PC-3 (cell line): Measurements from ENCODE around the gene SCGB1D4.
"Not testable (repeated sequence)": the region's sequence is repeated elsewhere in the genome, so short reads cannot be mapped to it uniquely, and the experiment has no call there.

Experiments
- EZH2phosphoT487 ChIP-seq: fragments of 300-600 bp; sonication (generic); IDR thresholded peaks from 2 replicates; pipeline ENCODE4 v1.6.1; 2018; ENCODE audit warnings: mild to moderate bottlenecking, antibody characterized with exemption, low read length, borderline replicate concordance
- TF ChIP-seq, protein P1 (sequence below): fragments of 300-600 bp; sonication (generic); conservative IDR thresholded peaks from 2 replicates; pipeline ENCODE4 v1.5.1; 2017; ENCODE audit warnings: antibody characterized with exemption, low read depth, mild to moderate bottlenecking, low read length

DNA sequence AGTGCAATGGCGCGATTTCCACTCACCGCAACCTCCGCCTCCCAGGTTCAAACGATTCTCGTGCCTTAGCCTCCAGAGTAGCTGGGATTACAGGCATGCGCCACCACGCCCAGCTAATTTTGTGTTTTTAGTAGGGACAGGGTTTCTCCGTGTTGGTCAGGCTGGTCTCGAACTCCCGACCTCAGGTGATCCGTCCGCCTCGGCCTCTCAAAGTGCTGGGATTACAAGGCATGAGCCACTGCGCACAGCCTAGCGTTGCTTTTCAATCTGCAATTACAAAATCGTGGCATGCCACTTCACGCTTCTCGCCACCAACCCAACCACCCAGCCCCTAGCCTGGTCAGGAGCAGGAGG, 38.1 kb upstream of the SCGB1D4 start:
- TF ChIP-seq, protein P1, sequence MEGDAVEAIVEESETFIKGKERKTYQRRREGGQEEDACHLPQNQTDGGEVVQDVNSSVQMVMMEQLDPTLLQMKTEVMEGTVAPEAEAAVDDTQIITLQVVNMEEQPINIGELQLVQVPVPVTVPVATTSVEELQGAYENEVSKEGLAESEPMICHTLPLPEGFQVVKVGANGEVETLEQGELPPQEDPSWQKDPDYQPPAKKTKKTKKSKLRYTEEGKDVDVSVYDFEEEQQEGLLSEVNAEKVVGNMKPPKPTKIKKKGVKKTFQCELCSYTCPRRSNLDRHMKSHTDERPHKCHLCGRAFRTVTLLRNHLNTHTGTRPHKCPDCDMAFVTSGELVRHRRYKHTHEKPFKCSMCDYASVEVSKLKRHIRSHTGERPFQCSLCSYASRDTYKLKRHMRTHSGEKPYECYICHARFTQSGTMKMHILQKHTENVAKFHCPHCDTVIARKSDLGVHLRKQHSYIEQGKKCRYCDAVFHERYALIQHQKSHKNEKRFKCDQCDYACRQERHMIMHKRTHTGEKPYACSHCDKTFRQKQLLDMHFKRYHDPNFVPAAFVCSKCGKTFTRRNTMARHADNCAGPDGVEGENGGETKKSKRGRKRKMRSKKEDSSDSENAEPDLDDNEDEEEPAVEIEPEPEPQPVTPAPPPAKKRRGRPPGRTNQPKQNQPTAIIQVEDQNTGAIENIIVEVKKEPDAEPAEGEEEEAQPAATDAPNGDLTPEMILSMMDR = not testable (repeated sequence)
- not testable (repeated sequence) for TF ChIP-seq EZH2phosphoT487
